HG03095 (cell line): Measurements from ENCODE around the gene ZNRF3.
"Not testable (repeated sequence)": the region's sequence is repeated elsewhere in the genome, so short reads cannot be mapped to it uniquely, and the experiment has no call there.

Experiments
- ATAC-seq: cut with Tn5 transposase; IDR thresholded peaks from one replicate; pipeline ENCODE4 v1.9.1; 2021; ENCODE audit warnings: moderate library complexity; ENCODE audit not compliant: unreplicated experiment

Gene ZNRF3

DNA sequence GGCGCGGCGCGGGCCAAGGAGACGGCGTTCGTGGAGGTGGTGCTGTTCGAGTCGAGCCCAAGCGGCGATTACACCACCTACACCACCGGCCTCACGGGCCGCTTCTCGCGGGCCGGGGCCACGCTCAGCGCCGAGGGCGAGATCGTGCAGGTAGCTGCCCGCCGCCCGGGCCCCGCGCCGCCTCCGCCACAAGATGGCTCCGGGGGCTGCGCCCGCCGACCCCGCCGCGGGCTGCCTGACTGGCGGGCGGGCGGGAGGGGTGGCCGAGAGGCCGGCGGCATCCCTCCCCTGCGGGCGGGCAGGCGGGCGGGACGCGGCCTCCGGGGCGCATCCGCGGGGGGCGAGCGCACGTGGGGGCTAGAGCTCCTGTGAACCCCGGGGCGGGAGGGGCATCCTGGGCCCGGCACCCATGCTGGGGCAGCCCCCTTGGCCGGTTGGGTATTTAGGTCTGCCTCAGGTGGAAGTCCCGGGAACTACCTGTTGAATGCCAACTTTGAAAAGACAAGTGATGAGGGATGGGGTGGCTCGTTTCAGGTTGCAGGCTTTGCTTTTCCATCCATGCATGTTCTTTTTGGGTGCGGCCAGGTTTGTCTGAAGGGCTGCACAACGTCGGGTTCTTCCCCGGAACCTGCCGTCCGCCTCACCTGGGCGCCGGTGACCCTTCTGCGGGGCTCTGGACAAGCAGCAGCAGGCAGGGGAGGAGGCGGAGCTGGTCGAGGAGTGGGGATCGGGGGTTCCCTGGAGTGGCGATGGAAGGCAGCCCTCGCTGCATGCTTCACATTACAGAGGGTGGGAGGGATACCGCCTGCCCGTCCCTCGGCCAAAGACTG lies 760 bp downstream of the ZNRF3 start:
- no peak for ATAC-seq

- no peak for ATAC-seq
Observed at GRCh38 chr22:28884747-28885350, 1.5 kb downstream of the ZNRF3 start.

- no peak for ATAC-seq
Observed at GRCh38 chr22:28885939-28886338, 2.6 kb downstream of the ZNRF3 start.

DNA sequence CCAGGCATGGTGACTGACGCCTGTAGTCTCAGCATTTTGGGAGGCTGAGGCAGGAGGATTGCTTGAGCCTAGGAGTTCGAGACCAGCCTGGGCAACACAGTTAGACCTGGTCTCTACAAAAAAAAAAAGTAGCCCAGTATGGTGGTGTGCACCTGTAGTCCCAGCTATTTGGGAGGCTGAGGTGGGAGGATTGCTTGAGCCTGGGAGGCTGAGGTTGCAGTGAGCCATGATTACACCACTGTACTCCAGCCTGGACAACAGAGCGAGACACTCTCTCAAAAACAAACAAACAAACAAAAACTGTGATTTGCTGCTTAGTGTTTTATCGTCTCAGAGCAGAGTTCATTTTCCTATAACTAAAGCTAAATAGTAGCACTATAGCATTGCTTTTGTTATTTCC lies 3.3 kb downstream of the ZNRF3 start:
- ATAC-seq: not testable (repeated sequence)

DNA sequence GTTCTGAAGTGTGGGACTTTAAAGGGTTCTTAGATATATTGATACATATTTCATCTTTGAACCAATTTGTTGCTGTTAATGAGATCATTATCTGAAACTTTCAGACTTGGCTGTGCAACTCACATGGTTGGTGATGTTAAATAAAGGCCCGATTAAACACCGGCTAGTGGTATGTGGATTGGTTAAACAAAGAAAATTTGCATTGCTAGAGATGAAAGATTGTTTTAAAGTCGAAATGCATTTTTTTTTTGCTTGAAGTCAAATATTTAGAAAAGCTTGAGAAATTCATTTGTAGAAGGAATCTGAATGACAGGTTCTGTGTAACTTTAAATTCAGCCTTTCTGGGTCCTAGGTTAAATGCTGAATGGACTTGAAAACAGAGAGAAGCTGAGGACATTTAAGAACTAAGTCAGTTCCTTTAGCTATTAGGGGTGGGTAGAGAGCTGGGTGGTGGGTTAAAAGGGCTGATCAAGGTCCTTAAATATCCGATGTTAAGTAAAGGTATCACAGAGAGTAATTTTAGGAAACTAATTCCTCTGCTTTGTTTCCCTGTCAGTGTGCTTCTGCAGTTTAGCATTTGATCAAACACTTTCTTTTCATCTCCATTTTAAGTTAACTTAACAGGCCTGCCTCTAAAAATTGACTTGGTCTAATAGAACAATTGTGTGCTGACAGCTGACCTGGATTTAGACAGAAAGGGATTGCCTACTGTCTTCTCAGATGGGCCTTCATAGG lies 4.5 kb downstream of the ZNRF3 start:
- no peak for ATAC-seq

DNA sequence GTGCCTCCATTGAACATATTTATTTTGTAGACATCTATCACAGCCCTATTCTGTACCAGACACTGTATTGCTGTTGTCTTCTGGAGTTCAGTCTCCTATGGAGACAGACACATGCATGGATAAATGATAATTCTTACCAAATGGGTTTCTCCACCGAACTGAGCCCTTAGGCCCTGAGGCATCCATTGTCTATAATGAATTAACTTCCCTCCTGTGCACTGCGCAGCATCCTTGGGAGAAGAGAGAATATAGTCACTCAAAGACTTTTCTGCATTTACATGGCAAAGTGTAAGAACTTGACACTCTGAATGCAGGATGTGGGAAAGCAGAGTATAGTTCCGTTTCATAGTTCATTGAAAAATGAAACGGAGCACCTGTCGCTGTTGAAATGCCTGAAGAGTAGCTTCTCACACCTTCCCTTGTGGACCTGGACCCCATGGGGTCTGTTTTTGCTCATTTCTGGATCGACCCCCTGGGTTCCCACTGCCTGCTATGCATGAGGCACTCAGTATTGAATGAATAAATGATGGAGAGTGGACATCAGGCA lies 6.2 kb downstream of the ZNRF3 start:
- ATAC-seq: no peak

DNA sequence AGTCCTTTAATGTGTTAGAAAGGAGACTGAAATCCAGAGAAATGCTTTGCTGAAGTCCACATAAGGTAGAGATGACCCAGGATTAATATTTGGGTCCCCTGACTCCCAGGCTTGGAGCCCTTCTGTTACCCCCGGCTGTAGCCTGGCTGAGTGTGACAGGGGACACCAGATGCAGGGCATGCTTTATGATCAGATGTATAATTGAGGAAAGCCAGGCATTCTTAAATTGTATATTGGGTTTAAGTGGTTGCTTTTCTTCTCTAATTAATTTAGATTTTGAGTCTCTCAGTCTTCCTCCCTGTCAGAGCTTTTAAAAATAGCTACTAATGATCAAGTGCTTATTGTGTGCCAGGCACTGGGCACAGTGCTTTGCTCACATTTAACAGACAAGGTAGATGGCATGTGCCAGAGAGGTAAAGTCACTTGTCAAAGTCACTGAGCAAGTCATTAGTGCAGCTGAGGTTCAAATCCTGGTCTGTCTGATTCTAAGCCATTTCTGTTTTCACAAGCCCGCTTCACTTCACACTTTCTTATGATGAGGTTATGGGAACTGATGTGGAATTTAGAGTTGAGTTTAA lies 7.9 kb downstream of the ZNRF3 start:
- no peak for ATAC-seq

DNA sequence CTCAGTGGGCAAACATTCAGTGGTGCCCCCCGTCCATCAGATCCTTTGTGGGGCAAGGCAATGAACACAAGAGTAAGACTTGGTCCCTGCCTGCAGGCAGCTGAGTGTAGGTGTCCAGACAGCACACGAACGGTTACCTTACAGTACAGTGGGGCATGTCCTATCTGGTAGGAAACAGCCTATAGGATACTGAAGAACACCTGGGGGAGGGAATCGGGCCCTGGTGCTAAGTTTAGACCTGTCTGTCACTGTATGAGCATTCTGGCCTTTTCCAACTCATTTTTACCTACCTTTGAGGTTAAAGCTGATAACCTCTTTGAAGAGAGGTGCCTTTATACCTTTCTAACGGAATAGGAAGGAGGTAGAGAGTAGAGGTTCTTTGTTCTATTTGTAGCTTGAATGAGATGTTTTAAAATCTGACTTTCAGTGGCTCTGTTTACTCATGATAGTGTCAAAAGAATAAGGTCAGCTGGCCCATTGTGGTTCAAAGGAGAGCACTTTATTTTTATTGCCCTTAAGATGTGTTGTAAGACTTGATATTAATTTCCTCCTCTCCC lies 8.9 kb downstream of the ZNRF3 start:
- ATAC-seq: no peak

DNA sequence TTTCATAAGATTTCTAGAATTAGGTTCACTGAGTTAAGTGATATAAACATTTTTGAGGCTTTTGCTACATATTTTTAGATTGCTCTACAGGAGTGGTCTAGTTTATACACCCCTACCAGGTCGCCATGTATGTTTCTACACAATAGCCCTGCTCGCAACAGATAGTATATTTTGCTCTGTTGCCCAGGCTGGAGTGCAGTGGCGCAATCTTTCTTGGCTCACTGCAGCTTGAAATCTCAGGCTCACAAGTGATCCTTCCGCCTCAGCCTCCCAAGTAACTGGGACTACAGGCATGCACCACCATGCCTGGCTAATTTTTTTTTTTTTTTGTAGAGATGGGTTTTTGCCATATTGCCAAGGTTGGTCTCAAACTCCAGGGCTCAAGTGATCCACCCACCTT lies 10.4 kb downstream of the ZNRF3 start:
- ATAC-seq: no peak

DNA sequence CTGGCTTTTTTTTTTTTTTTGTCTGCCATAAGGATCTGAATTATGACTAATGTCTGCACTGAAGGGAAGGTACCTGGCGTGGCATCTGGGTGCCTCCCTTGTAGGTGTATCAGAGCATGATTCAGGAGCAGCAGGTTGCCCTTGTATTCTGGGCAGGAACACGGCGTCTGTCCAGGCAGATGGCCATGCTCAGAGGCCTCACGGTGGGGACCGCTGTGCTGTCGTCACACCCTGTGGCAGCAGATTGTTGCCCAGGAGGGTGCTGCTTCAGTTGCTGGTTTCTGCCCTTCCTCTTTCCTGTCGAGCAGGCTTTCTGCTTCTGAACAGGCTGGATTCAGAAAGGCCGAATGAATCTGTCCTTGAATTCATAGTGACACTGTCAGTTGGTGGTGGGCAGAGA lies 11.0 kb downstream of the ZNRF3 start:
- no peak for ATAC-seq

DNA sequence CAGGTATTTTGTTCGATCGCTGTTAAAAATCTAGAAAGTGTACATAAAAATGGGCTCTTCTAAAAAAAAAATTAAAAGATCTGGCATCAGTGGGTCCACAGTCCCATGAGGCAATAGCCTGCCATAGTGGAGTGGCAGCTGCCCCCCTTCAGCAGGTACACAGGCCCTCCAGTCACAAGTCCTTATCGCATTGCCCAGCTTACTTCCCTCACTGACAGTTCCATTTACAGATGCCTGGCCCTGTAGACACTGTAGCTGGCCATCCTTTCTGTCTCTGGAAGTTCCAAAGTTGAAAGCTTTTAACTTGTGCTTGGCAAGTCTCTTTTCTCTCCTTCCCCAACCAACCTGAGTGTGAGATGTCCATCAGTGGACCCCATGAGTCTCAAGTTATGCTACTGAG lies 11.4 kb downstream of the ZNRF3 start:
- ATAC-seq: no peak

GRCh38 chr22:28896611-28897010 lies 13.2 kb downstream of the ZNRF3 start:
- no peak for ATAC-seq

DNA sequence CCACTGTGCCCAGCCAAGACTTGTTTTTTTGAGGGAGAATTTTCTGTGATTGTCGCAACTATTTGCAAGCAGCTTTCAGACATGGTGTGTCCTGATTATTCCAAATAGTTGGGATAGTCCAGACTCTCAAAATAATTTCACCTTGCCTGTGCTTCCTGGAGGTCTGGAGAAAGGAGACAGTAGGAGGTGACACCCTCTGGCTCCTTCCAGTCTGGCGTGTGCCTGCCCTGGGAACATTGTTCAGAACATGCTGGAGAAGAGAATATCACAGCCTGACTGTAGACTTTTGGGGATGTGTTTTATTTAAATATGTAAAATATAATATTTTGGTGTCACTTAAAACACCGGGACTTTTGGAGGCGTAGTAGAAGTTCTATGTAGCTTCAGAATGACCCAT lies 14.9 kb downstream of the ZNRF3 start:
- ATAC-seq: no peak

DNA sequence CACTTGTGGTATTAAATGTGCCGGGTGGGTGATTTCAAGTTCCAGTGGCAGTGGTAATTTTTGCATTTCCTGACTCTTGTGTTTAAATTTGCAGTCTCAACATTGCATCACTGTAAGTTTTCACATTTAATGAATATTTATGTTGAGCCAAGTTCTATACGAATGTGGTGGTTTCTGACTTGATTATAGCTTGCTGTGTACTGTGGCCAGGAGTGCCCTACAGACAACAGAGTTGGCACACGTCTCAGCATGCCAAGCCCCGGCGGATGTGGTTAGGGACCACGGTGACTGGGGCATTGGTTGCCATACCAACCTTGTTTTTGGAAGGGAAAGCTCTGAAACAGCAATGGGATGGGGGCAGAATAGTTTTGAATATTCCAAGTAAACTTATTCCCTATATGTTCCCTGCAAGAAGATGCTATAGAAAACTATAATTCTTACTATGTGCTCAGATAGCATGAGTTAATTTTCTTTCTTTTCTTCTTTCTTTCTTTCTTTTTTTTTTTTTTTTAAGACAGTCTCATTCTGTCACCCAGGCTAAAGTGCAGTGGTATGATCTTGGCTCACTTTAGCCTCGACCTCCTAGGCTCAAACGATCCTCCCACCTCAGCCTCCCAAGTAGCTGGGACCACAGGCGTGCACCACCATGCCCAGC lies 16.0 kb downstream of the ZNRF3 start:
- ATAC-seq: no peak

DNA sequence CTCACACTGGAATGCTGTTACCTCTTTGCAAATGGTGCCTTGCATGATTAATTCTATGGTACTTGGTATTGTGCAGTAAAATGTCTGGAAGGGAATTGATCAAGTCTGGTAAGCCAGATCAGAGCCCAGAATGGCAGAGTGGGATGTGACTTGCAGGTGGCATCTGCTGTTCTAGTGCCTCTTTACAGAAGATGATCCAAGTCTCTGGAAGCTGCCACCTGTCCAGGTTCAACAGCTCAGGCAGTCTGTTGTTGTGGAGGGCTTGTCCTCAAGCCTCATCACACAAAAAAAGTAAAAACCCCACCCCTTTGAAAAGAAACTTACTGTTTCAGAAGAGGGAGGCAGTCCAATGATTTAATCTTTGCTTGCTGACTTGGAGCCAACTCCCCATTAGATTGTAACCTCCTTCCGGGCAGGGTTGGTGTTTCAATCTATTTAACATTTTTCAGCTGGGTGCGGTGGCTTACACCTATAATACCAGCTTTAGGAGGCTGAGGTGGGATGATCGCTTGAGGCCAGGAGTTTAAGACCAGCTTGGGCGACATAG lies 17.1 kb downstream of the ZNRF3 start:
- ATAC-seq: no peak

DNA sequence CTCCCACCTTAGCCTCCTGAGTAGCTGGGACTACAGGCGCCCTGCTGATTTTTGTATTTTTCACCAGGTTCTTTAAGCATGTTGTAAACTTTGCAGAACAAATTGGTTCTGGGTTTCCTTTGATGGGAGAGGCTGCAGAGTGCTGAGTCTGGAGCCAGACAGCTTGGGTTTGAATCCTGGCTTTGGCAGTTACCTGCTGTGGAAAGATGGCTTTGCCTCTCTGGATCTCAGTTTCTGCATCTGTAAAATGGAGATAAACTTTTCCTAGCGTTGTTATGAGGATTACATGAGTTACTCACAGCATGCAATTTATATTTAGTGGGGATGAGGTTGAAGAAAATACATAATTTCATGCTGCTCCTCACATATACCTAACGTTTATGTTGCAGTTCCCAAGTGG lies 19.1 kb downstream of the ZNRF3 start:
- no peak for ATAC-seq

DNA sequence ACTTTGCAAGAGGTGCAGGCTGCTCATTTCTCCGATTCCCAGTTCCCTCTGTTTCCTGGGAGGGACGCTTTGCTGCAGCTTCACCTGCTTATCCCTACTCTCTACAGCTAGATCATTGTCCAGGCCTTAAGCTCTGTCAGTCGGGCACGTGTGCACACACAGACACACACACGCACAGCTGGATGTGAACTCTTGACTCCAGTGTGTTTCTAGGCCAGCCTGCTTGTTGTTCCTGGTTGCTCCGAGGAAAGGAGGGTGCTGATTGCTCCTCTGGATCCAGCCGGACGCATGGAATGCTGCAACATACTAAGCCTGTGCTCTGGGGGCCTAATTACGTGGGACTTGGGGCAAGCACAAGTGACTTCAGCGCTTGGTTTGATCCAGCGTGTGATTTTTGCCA lies 19.7 kb downstream of the ZNRF3 start:
- no peak for ATAC-seq

GRCh38 chr22:28903729-28904128 lies 20.4 kb downstream of the ZNRF3 start:
- no peak for ATAC-seq

DNA sequence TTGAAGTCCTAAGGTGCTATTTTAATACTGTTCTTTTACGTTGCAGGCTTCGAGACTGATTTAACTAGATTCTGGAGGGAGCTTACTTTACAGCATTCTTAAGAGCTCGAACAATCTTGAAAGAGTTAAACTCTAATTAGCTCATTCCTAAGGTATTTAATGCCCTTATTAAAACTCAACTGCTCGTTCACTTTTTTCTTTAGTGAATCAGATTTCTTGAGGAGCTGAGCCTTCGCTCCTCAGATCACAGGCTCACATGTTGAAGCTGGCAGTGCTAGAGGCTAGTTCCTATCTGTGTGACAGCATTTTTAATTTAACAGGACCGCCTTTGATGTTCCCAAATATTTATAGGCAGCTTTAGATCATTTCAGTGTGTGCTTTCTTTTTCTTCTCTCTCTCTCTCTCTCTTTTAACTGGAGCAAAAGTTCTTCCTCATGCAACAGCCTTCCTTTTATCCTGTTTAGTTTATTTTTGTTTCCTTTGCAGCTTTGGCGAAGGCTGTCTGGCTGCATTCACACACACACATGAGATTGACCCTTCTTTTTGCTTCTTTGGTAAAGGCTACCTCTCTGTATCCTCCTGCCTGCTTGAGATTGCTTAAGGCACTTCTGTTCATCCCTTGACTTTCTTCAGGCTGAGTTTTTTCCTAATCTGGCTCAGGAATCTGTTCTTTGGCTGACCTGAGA lies 21.0 kb downstream of the ZNRF3 start:
- ATAC-seq: no peak
